RWPE1 (cell line): ENCODE data around the gene PIK3R1.

Experiments used
- CTCF ChIA-PET: fragments of 350-600 bp; sonication (Branson Sonifier 250); formaldehyde crosslinking; extraction: SDS; loops from one replicate; lab custom pipeline; 2021; lab: Yijun Ruan, JAX
- POLR2A ChIA-PET: fragments of 400-600 bp; formaldehyde crosslinking; extraction: SDS; loops from one replicate; lab custom pipeline; 2020; ENCODE audit warnings: antibody characterized with exemption; ENCODE audit not compliant: low non-redundant PET; lab: Yijun Ruan, JAX
- DNase-seq: peaks from one replicate; pipeline ENCODE4 v3.0.0; 2012; ENCODE audit warnings: low spot score
- H3K27ac ChIP-seq: fragments of 450-650 bp; 2 replicates; pipeline ENCODE4 v1.5.1; 2017
- CTCF ChIP-seq: fragments of 450-650 bp; conservative IDR thresholded peaks from 2 replicates; pipeline ENCODE4 v1.5.1; 2017; ENCODE audit warnings: low read depth, mild to moderate bottlenecking

The PIK3R1 gene

GRCh38 chr5:68287976-68288706 is 72.6 kb downstream of the PIK3R1 start:
- DNase-seq = peak; percentile 48
- peak overlapping the region; percentile 85 for H3K27ac ChIP-seq
- POLR2A ChIA-PET = no interaction called here
- CTCF ChIA-PET = interaction anchor here (0.6 to 2.8 kb wide), 9 partner anchors 11 to 1413 kb away, joined by 3 to 18 read pairs (median 3); no protein-coding TSS in a partner anchor
- no peak for TF ChIP-seq CTCF

- peak overlapping the region; percentile 85 for H3K27ac ChIP-seq
- POLR2A ChIA-PET = no interaction called here
- no peak for DNase-seq
- CTCF ChIA-PET = interaction anchor here (0.6 to 0.8 kb wide), 6 partner anchors 17 to 1413 kb away, joined by 3 to 4 read pairs (median 4); no protein-coding TSS in a partner anchor
- TF ChIP-seq CTCF = no peak
Observed at GRCh38 chr5:68288707-68289134, 73.2 kb downstream of the PIK3R1 start.

GRCh38 chr5:68289498-68289897 is 73.9 kb downstream of the PIK3R1 start:
- no peak for TF ChIP-seq CTCF
- DNase-seq = no peak
- H3K27ac ChIP-seq = no peak overlapping the region
- ChIA-PET CTCF (no interaction called here), POLR2A (no interaction called here)

- ChIA-PET POLR2A (interaction anchor here (0.5 kb wide), 1 partner anchor 43 kb away, joined by 3 read pairs; no protein-coding TSS in a partner anchor), CTCF (no interaction called here)
- DNase-seq = no peak
Observed at GRCh38 chr5:68290260-68290674, 74.7 kb downstream of the PIK3R1 start.

GRCh38 chr5:68290847-68291246 is 75.3 kb downstream of the PIK3R1 start:
- CTCF ChIA-PET = interaction anchor here (0.6 kb wide), 1 partner anchor 38 kb away, joined by 3 read pairs; no protein-coding TSS in a partner anchor
- POLR2A ChIA-PET = no interaction called here
- H3K27ac ChIP-seq = no peak overlapping the region
- no peak for TF ChIP-seq CTCF
- no peak for DNase-seq

More at GRCh38 chr5:68290260-68290674, 74.7 kb downstream of the PIK3R1 start:
- no peak for TF ChIP-seq CTCF
- no peak overlapping the region for H3K27ac ChIP-seq

- TF ChIP-seq CTCF = no peak
- no peak overlapping the region for H3K27ac ChIP-seq
- no peak for DNase-seq
- CTCF ChIA-PET = interaction anchor here (0.7 kb wide), 1 partner anchor 790 kb away, joined by 3 read pairs; no protein-coding TSS in a partner anchor
- POLR2A ChIA-PET = no interaction called here
Observed at GRCh38 chr5:68292316-68292715, 76.8 kb downstream of the PIK3R1 start.
